Gastroesophageal sphincter (tissue), 4 donors: Measurements from ENCODE around the gene TSFM. TPM values are rescaled to one million over a fixed set of nuclear protein-coding genes. Genes with fewer than 3 reads are reported as not detected.

ENCODE experiments used
- ATAC-seq: fragments of 150-250 bp; one replicate; pipeline ENCODE4 v1.9.1; 2016; ENCODE audit warnings: mild to moderate bottlenecking, moderate library complexity
- H3K27ac ChIP-seq, 4 donors: fragments of 200-600 bp; sonication (generic) in 3 of 4; 1 replicate in 3 of 4; 2 replicates in 1 of 4; pipeline ENCODE4 v1.5.1; 2016 to 2019
- H3K27me3 ChIP-seq: fragments of 200-600 bp; sonication (generic); one replicate; pipeline ENCODE4 v1.5.1; 2019
- H3K36me3 ChIP-seq, 2 donors: fragments of 200-600 bp; sonication (generic); one replicate each; pipeline ENCODE4 v1.5.1; 2019; ENCODE audit warnings: control low read depth in 1 of 2
- H3K4me1 ChIP-seq, 3 donors: fragments of 200-600 bp; sonication (generic); 1 replicate in 2 of 3; 2 replicates in 1 of 3; pipeline ENCODE4 v1.5.1; 2016 to 2019; ENCODE audit warnings: control low read depth in 2 of 3
- H3K4me3 ChIP-seq, 2 donors: fragments of 200-600 bp; sonication (generic); one replicate each; pipeline ENCODE4 v1.5.1; 2019; ENCODE audit warnings: mild to moderate bottlenecking in 1 of 2, moderate library complexity in 1 of 2
- H3K9me3 ChIP-seq, 3 donors: fragments of 200-600 bp; sonication (generic); one replicate each; pipeline ENCODE4 v1.5.1; 2017 to 2019; ENCODE audit warnings: control low read depth in 2 of 3
- EP300 ChIP-seq: sonication (generic); formaldehyde crosslinking; IDR thresholded peaks from one replicate; pipeline ENCODE4 v1.6.1; 2017; ENCODE audit warnings: antibody characterized with exemption, mild to moderate bottlenecking
- POLR2A ChIP-seq, 2 donors: fragments of 450-650 bp; IDR thresholded peaks; one replicate each; pipeline ENCODE4 v1.6.1; 2017; ENCODE audit warnings: antibody characterized with exemption in 2 of 2, mild to moderate bottlenecking in 2 of 2, moderate library complexity in 1 of 2
- POLR2AphosphoS5 ChIP-seq: sonication (generic); formaldehyde crosslinking; IDR thresholded peaks from one replicate; pipeline ENCODE4 v1.6.1; 2017; ENCODE audit warnings: antibody characterized with exemption
- WGBS, 2 donors: methylation state at CpG; one replicate each; pipeline ENCODE4 v1.1.5; 2018; ENCODE audit warnings: low coverage in 1 of 2; 5-methylcytosine and 5-hydroxymethylcytosine counted together
- total RNA-seq, 4 donors: library from RNA; depleted of rRNA; stranded (reverse); fragments of >200 nt; gene quantifications; one replicate each; pipeline ENCODE4 v1.1.0, GENCODE V29; 2016
- TF ChIP-seq, protein P1 (sequence below), 4 experiments: fragments of 200-600 bp in 2 of 4; fragments of 450-650 bp in 2 of 4; sonication (generic) in 1 of 4; IDR thresholded peaks; one replicate each; pipeline ENCODE4 v1.5.1; 2017 to 2019; ENCODE audit warnings: antibody characterized with exemption in 4 of 4, mild to moderate bottlenecking in 2 of 4, moderate library complexity in 2 of 4

Gene TSFM
- total RNA-seq, 4 donors from 2014 or later, result 26.4 to 30.9 (median 29.1) TPM

DNA sequence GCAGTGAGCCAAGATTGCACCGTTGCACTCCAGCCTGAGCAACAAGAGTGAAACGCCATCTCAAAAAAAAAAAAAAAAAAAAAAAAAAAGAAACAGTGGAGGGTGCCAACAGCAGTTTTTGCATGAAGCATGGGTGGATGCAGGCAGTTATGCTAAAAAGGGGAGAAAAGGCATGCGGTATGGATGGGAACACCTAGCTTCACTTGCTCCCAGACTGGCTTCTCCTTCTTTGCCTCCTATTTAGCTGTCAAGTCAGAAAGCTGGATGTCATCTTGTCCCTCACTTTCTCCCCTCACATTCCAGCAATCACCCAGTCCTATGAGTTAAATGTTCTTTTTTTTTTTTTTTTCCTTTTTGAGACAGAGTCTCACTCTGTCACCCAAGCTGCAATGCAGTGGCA, 7.5 kb upstream of the TSFM start:
- 61 to 78% methylated on average over 1 to 2 of the region's 3 CpGs for WGBS, 2 donors
- no peaks in the 10 kb centered on the region for H3K27me3 ChIP-seq
- peaks cover 0 to 27% (median 8%) of the 10 kb centered on the region in 3 donors for H3K4me1 ChIP-seq
- H3K4me3 ChIP-seq, result no peak overlapping the region
- no peak overlapping the region for H3K27ac ChIP-seq
- TF ChIP-seq POLR2AphosphoS5 (no peak), EP300 (no peak), POLR2A (IDR thresholded peaks at IDR 0.05) (no peak)
- TF ChIP-seq, protein P1, sequence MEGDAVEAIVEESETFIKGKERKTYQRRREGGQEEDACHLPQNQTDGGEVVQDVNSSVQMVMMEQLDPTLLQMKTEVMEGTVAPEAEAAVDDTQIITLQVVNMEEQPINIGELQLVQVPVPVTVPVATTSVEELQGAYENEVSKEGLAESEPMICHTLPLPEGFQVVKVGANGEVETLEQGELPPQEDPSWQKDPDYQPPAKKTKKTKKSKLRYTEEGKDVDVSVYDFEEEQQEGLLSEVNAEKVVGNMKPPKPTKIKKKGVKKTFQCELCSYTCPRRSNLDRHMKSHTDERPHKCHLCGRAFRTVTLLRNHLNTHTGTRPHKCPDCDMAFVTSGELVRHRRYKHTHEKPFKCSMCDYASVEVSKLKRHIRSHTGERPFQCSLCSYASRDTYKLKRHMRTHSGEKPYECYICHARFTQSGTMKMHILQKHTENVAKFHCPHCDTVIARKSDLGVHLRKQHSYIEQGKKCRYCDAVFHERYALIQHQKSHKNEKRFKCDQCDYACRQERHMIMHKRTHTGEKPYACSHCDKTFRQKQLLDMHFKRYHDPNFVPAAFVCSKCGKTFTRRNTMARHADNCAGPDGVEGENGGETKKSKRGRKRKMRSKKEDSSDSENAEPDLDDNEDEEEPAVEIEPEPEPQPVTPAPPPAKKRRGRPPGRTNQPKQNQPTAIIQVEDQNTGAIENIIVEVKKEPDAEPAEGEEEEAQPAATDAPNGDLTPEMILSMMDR (IDR thresholded peaks at IDR 0.05), result no peak
- peaks cover 0 to 43% of the 10 kb centered on the region in 2 donors for H3K36me3 ChIP-seq
- no peak for ATAC-seq
- no peaks in the 10 kb centered on the region for H3K9me3 ChIP-seq

DNA sequence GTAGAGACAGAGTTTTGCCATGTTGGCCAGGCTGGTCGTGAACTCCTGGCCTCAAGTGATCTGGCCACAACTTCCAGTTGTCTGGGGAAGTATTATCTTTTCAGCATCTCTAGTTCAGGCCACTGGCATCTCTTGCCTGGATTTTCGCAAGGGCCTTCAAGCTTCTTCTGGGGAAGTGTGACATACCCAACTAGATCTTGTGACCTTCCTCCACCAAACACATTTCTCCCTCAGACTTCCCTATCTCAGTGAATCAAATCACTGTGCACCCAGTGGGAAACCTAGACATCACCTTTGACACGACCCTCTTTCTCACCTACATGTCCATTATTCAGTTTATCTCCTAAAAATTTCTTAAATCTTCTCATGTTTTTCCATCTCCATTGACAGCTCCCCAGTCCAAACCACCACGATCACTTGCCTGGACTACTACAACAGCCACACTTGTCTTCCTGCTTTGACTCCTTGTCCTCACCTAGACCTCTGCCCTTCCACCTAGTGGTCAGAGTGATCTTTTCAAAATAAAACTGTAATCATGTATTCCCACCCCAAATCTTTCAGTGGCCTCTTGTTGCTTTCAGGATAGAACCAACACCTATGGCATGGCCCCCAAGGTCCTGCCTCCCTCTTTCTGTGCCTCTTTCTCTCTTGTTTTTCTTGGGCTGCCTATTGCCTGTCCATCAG, 6.9 kb upstream of the TSFM start:
- ATAC-seq, result no peak
- 77 to 79% methylated on average over 2 to 4 of the region's 4 CpGs for WGBS, 2 donors
- Histone ChIP-seq H3K4me1 (peaks cover 0 to 27% (median 8%) of the 10 kb centered on the region in 3 donors), H3K27me3 (no peaks in the 10 kb centered on the region), H3K4me3 (no peak overlapping the region), H3K9me3 (no peaks in the 10 kb centered on the region), H3K27ac (no peak overlapping the region), H3K36me3 (peaks cover 0 to 45% of the 10 kb centered on the region in 2 donors)
- TF ChIP-seq POLR2AphosphoS5 (no peak), EP300 (no peak), POLR2A (IDR thresholded peaks at IDR 0.05) (no peak)
- TF ChIP-seq, protein P1 (IDR thresholded peaks at IDR 0.05), result no peak

DNA sequence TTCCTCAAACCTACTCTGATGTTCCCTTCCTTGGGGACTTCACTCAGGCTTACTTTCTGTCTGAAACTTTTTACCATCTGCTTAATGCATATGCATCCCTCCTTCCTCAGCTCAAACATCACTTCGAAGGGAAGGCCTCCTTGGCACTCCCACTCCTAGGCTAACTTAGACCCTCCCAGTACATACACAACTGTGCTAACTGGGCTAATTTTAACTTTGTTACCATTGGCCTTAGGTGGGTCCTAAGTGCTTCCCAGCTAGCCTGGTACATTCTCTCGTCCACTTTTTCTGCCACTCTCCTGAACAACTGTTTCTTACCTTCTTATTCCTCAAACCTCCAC, 6.4 kb upstream of the TSFM start:
- Histone ChIP-seq H3K27ac (no peak overlapping the region), H3K4me3 (no peak overlapping the region), H3K4me1 (peaks cover 0 to 21% (median 7%) of the 10 kb centered on the region in 3 donors), H3K9me3 (no peaks in the 10 kb centered on the region), H3K27me3 (no peaks in the 10 kb centered on the region), H3K36me3 (peaks cover 0 to 49% of the 10 kb centered on the region in 2 donors)
- TF ChIP-seq POLR2AphosphoS5, result no peak
- TF ChIP-seq, protein P1 (IDR thresholded peaks at IDR 0.05), result no peak
- no peak for TF ChIP-seq POLR2A (IDR thresholded peaks at IDR 0.05)
- TF ChIP-seq EP300, result no peak
- no peak for ATAC-seq
- 81 to 90% methylated on average over 2 of the region's 2 CpGs for WGBS, 2 donors

DNA sequence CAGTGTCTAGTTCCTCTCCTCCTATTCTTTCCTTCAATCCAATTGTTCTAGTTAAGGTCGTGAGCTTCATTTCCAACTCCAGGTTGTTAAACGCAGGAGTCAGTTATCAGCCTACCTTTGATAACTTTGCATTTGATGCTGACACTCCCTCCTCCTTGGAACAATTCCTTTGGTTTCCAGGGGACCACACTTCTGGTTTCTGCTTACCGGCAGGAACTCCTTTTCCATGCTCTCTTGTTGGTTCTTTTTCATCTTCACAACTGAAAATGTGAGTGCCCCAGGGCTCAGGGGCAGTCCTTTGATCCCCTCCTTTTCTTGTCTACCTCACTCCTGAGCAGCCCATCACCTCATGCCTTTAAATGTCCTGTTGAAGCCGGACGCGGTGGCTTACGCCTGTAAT, 5.2 kb upstream of the TSFM start:
- no peak for ATAC-seq
- Histone ChIP-seq H3K27ac (no peak overlapping the region), H3K27me3 (no peaks in the 10 kb centered on the region), H3K36me3 (peaks cover 0 to 49% of the 10 kb centered on the region in 2 donors), H3K9me3 (no peaks in the 10 kb centered on the region), H3K4me3 (no peak overlapping the region), H3K4me1 (peaks cover 0 to 20% (median 4%) of the 10 kb centered on the region in 3 donors)
- TF ChIP-seq EP300 (no peak), POLR2A (IDR thresholded peaks at IDR 0.05) (no peak), POLR2AphosphoS5 (no peak)
- TF ChIP-seq, protein P1 (IDR thresholded peaks at IDR 0.05), result no peak
- WGBS, 2 donors, result 82 to 89% methylated on average over 3 to 7 of the region's 7 CpGs

DNA sequence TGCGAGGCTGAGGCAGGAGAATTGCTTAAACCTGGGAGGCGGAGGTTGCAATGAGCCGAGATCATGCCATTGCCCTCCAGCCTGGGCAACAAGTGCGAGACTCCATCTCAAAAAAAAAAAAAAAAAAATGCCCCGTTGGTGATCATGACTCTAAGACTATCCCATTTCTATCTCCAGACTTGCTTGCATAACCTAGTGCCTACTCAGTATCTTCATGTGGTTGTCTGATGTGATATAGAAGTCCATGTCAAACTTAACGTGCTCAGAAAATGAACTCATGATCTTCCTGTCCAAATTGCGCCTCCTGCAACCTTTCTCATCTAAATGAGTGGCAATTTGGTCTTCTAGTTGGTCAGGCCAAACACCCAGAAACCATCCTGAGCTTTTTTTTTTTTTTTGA, 4.7 kb upstream of the TSFM start:
- H3K36me3 ChIP-seq, result peaks cover 0 to 49% of the 10 kb centered on the region in 2 donors
- TF ChIP-seq, protein P1 (IDR thresholded peaks at IDR 0.05), result no peak
- TF ChIP-seq EP300 (no peak), POLR2AphosphoS5 (no peak), POLR2A (IDR thresholded peaks at IDR 0.05) (no peak)
- no peak for ATAC-seq

More for the DNA sequence above, 4.7 kb upstream of the TSFM start:
- H3K4me3 ChIP-seq, result no peak overlapping the region
- peaks cover 0 to 18% (median 4%) of the 10 kb centered on the region in 3 donors for H3K4me1 ChIP-seq
- no peaks in the 10 kb centered on the region for H3K27me3 ChIP-seq
- 74 to 91% methylated on average over 3 to 4 of the region's 7 CpGs for WGBS, 2 donors
- H3K9me3 ChIP-seq, result no peaks in the 10 kb centered on the region
- H3K27ac ChIP-seq, result no peak overlapping the region
